HG03342 (cell line): ENCODE results near the gene SH3BP1.
A peak's percentile ranks its signal among the peaks of the same experiment; 100 is the strongest.

ENCODE experiments used
- ATAC-seq: cut with Tn5 transposase; IDR thresholded peaks from one replicate; pipeline ENCODE4 v1.9.1; 2021; ENCODE audit warnings: mild to moderate bottlenecking, moderate library complexity; ENCODE audit not compliant: unreplicated experiment

SH3BP1 gene

DNA sequence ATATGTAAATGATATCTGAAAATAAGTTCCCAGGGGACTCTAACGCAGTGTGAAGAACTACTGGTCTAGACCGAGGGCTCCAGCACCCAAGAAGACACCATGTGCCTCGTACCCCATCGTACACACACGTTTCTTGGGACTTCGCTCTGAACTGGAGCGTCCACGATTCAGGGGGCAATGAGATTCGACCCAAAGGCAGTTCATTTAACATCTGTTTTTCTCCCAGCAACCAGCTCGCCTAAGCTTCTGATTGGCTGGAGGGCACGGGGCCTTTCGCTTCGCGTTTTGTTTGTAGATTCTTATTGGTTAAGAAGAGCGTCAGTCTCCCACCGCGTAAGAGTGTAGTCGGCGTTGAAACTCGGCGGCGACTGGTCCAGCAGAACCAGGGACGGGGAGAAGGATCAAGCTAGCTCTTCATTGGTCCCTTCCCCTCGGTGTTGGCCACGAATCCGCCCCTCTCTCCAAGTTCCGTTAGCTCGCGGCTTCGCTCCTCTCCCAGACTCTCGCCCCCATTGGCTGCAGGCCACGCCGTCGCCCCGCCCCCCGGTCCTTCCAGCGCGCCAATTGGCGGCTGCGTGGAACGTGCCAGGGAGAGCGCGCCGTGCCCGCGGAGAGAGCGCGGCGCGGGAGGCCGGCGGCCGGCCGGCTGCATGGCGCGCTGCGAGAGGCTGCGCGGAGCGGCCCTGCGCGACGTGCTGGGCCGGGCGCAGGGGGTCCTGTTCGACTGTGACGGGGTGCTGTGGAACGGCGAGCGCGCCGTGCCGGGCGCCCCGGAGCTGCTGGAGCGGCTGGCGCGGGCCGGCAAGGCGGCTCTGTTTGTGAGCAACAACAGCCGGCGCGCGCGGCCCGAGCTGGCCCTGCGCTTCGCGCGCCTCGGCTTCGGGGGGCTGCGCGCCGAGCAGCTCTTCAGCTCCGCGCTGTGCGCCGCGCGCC is 18.9 kb downstream of the SH3BP1 start, which contains the start of gene PDXP:
PDXP (plus strand) TSS at position 591 of the 933 bp plus-strand sequence; CDS start at position 651, 60 bp downstream.
- peak; percentile 72 for ATAC-seq

- peak; percentile 7 for ATAC-seq
Observed at GRCh38 chr22:37659066-37659896, 19.8 kb downstream of the SH3BP1 start.

DNA sequence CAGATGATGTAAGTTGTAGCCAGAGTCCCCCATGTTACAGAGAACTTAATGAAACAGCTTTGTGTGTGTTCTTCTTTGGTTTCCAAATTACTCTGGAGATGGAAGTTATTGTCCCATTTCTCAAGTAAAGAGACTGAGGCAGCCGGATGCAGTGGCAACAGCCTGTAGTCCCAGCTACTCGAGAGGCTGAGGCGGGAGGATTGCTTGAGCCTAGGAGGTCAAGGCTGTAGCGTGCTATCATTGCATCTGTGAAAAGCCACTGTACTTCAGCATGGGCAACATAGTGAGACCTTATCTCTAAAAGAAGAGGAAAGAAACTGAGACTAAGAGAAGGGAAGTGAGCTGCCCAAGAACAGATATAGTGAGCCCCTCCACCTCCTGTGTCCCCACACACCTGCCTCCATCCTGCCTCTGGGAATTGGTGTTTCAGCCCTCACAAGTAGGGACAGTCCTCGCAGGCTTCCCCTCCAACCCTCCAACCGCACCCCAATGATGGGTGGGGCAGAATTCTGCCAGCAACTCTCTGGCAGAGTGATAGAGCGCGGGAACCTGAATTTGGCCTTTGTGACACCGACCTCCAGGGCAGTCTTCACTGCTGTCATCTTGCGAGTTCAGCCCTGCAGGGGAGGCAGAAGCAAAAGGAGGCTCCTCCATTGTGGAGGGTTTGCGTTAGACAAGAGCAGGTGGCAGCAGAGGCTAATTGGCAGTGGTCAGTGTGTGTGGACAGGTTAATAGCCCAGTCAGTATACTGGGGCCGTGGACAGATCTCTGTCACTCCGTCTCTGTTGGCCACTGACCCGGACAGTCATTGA is 20.6 kb downstream of the SH3BP1 start:
- no peak for ATAC-seq

- ATAC-seq, result no peak
Observed at GRCh38 chr22:37660709-37661045, 21.2 kb downstream of the SH3BP1 start.

GRCh38 chr22:37661160-37661924 is 21.9 kb downstream of the SH3BP1 start:
- no peak for ATAC-seq

GRCh38 chr22:37662039-37662438 is 22.6 kb downstream of the SH3BP1 start:
- ATAC-seq, result no peak

GRCh38 chr22:37663521-37664140 is 24.2 kb downstream of the SH3BP1 start:
- ATAC-seq, result no peak

GRCh38 chr22:37664249-37665101 is 25.0 kb downstream of the SH3BP1 start:
- no peak for ATAC-seq

DNA sequence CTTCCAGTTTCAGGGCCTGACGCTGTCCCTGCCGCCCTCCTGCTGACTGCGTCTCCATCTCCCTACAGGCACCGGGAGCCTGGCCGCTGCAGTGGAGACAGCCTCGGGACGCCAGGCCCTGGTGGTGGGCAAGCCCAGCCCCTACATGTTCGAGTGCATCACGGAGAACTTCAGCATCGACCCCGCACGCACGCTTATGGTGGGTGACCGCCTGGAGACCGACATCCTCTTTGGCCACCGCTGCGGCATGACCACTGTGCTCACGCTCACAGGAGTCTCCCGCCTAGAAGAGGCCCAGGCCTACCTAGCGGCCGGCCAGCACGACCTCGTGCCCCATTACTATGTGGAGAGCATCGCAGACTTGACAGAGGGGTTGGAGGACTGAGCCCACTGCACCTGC is 26.0 kb downstream of the SH3BP1 start:
- no peak for ATAC-seq

GRCh38 chr22:37669586-37669985 is 30.1 kb downstream of the SH3BP1 start:
- ATAC-seq, result no peak

DNA sequence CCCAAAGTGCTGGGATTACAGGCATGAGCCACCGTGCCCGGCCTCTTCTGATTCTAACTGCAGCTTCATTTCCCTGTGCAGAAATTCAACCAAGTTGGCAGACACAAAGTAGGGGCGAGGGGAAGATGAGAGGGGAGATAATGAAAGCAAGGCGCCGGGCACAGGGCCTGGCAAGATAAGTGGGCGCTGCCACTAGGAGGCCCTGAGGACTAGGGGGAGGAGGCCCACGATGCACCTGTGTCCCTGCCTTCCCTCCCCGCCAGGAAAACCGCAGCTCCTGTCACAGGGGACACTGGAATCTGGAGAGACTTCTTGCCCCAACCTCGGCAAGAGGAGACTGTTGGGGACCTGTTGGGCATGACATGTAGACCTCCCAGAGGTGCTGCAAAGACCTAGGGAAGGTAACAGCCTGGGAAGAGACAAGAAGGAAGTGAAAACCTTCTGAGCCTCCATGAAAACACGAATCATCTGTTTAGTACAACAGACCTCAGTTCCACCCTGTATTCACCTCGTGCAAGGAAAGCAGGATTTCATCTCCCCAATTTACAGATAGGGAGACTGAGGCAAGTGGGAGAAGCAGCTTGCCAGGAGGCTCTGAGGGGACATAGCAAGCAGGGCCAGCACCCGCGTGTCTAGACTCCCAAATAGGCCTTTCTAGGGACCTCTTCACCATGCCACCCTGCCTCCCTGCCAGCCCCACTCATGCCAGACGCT is 32.9 kb downstream of the SH3BP1 start:
- no peak for ATAC-seq

- ATAC-seq, result no peak
Observed at GRCh38 chr22:37672920-37673455, 33.5 kb downstream of the SH3BP1 start.

DNA sequence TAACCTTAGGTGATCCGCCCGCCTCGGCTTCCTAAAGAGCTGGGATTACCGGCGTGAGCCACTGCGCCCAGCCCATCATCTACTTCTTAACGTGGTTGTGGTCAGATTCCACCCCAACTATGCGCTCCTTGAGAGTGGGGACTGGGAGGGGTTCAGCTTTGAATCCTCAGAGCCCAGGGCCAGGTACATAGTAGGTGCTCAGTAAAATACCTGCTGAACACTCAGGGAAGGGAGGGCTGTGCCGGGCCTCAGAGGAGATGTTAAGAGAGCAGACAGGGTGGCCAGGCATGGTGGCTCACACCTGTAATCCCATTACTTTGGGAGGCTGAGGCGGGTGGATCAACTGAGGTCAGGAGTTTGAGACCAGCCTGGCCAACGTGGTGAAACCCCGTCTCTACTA is 34.8 kb downstream of the SH3BP1 start:
- ATAC-seq, result no peak

- no peak for ATAC-seq
Observed at GRCh38 chr22:37674951-37675929, 35.8 kb downstream of the SH3BP1 start, which contains the start of gene LGALS1. TSS of gene LGALS1 (plus strand) at chr22:37675636. CDS start at chr22:37675703, 67 bp downstream.

- ATAC-seq, result no peak
Observed at GRCh38 chr22:37675930-37676735, 36.7 kb downstream of the SH3BP1 start.
